Neural crest cell (in vitro differentiated cells): ENCODE data around the gene RBM19. TPM values are rescaled to one million over a fixed set of nuclear protein-coding genes. Genes with fewer than 3 reads are reported as not detected.
A peak's percentile ranks its signal among the peaks of the same experiment; 100 is the strongest.

Experiments
- DNase-seq: peaks from one replicate; pipeline ENCODE4 v3.0.0; 2021; ENCODE audit warnings: low read depth, mixed read lengths, low spot score
- H3K27ac Mint-ChIP-seq: one replicate; pipeline ENCODE4 v1.8.0; 2021; ENCODE audit warnings: mild to moderate bottlenecking, mixed read lengths; ENCODE audit not compliant: unreplicated experiment
- H3K27me3 Mint-ChIP-seq: 2 replicates; pipeline ENCODE4 v1.8.0; 2021; ENCODE audit warnings: low read depth, mild to moderate bottlenecking, mixed read lengths
- H3K36me3 Mint-ChIP-seq: 2 replicates; pipeline ENCODE4 v1.8.0; 2021; ENCODE audit warnings: low read depth, mild to moderate bottlenecking, mixed read lengths
- H3K4me1 Mint-ChIP-seq: 2 replicates; pipeline ENCODE4 v1.8.0; 2021; ENCODE audit warnings: mixed read lengths
- H3K4me3 Mint-ChIP-seq: one replicate; pipeline ENCODE4 v1.8.0; 2021; ENCODE audit warnings: mild to moderate bottlenecking, mixed read lengths
- H3K9me3 Mint-ChIP-seq: 2 replicates; pipeline ENCODE4 v1.8.0; 2021; ENCODE audit warnings: mixed read lengths
- total RNA-seq: library from RNA; stranded (reverse); gene quantifications from 2 replicates; pipeline ENCODE4 v1.2.1, GENCODE V29; 2021
- TF ChIP-seq, protein P1 (sequence below): fragments of 200-600 bp; sonication (generic); conservative IDR thresholded peaks from 2 replicates; pipeline ENCODE4 v1.5.0; 2021; ENCODE audit warnings: antibody characterized with exemption, mild to moderate bottlenecking

Gene RBM19
- total RNA-seq, 1 donor from 2014 or later = 42.6 TPM

GRCh38 chr12:113868365-113868764 is 97.8 kb downstream of the RBM19 start:
- Mint-ChIP-seq H3K36me3 (peaks cover 7% of the 10 kb centered on the region), H3K4me3 (no peak overlapping the region), H3K27ac (no peak overlapping the region), H3K4me1 (peaks cover 3% of the 10 kb centered on the region), H3K27me3 (no peaks in the 10 kb centered on the region), H3K9me3 (no peaks in the 10 kb centered on the region)
- TF ChIP-seq, protein P1, sequence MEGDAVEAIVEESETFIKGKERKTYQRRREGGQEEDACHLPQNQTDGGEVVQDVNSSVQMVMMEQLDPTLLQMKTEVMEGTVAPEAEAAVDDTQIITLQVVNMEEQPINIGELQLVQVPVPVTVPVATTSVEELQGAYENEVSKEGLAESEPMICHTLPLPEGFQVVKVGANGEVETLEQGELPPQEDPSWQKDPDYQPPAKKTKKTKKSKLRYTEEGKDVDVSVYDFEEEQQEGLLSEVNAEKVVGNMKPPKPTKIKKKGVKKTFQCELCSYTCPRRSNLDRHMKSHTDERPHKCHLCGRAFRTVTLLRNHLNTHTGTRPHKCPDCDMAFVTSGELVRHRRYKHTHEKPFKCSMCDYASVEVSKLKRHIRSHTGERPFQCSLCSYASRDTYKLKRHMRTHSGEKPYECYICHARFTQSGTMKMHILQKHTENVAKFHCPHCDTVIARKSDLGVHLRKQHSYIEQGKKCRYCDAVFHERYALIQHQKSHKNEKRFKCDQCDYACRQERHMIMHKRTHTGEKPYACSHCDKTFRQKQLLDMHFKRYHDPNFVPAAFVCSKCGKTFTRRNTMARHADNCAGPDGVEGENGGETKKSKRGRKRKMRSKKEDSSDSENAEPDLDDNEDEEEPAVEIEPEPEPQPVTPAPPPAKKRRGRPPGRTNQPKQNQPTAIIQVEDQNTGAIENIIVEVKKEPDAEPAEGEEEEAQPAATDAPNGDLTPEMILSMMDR = no peak
- DNase-seq = no peak

DNA sequence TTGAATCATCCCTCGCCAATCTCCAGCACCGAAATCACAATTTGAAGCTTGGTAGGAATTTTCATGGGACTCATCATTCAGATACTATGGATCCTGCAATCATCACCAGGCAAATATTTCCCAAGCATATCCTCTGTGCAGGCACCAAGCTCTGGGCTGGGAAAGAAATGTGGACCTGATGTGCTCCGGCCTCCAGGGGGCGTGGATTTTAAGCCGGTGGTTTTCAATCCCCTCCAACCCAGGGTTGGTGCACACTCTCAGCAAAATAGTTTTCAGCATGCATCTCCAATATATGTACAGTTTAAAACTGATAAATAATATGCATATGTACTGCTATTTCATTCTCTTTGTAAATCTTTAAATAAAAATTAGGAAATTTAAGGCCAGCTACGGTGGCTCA is 98.9 kb downstream of the RBM19 start:
- H3K27ac Mint-ChIP-seq = no peak overlapping the region
- no peaks in the 10 kb centered on the region for H3K9me3 Mint-ChIP-seq
- DNase-seq = peak; percentile 30
- no peak overlapping the region for H3K4me3 Mint-ChIP-seq
- no peaks in the 10 kb centered on the region for H3K27me3 Mint-ChIP-seq
- peaks cover 7% of the 10 kb centered on the region for H3K36me3 Mint-ChIP-seq
- TF ChIP-seq, protein P1 = peak; percentile 58
- peaks cover 11% of the 10 kb centered on the region for H3K4me1 Mint-ChIP-seq

DNA sequence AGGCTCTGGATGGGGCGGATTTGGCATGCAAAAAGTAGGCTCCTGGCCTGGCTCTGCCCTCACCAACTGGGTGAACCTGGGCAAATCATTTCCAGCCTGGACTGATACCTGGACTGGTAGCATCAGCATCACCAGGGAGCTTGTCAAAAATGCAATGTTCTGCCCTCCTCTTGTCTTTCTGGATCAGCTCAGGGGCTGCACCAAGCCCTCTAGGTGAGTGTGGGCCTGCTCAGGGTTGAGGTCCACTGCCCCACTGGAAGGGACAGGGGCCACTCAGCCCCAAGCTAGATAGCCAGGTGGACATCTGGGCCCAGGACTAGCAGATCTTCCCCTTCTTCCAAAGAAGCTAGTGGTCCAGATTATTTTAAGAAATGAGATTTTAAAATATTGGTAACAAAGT is 99.6 kb downstream of the RBM19 start:
- no peaks in the 10 kb centered on the region for H3K27me3 Mint-ChIP-seq
- no peak overlapping the region for H3K4me3 Mint-ChIP-seq
- H3K4me1 Mint-ChIP-seq = peaks cover 16% of the 10 kb centered on the region

DNA sequence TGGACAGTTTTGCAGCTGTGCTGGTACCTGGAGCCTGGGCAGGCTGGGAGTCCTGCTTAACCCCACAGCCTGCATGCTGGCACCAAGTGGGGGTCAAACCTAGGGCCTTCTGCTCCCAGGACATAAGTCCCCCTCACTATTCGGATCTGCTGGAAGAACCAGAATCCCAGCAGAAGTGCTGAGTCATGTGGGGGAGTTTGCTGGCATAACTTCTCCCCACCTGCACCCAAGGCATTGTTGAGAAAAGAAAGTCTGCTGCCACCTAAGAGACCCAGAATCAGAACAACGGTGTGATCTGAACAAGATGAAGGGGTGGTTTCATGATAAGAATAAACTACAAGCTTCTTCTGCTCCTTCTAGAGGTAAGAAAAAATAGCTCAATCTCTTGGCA is 102.7 kb downstream of the RBM19 start:
- Mint-ChIP-seq H3K9me3 (no peaks in the 10 kb centered on the region), H3K27ac (peak overlapping the region; percentile 27), H3K4me1 (peaks cover 27% of the 10 kb centered on the region), H3K4me3 (no peak overlapping the region), H3K36me3 (peaks cover 4% of the 10 kb centered on the region), H3K27me3 (no peaks in the 10 kb centered on the region)
- DNase-seq = no peak
- TF ChIP-seq, protein P1 = no peak

More for the DNA sequence above, 99.6 kb downstream of the RBM19 start:
- H3K27ac Mint-ChIP-seq = no peak overlapping the region
- H3K9me3 Mint-ChIP-seq = no peaks in the 10 kb centered on the region
- TF ChIP-seq, protein P1 = no peak
- peaks cover 7% of the 10 kb centered on the region for H3K36me3 Mint-ChIP-seq
- DNase-seq = no peak

GRCh38 chr12:113862590-113863454 is 103.3 kb downstream of the RBM19 start:
- TF ChIP-seq, protein P1 = no peak
- Mint-ChIP-seq H3K4me1 (peaks cover 27% of the 10 kb centered on the region), H3K27me3 (no peaks in the 10 kb centered on the region), H3K27ac (peak overlapping the region; percentile 27), H3K4me3 (no peak overlapping the region), H3K36me3 (peaks cover 4% of the 10 kb centered on the region), H3K9me3 (no peaks in the 10 kb centered on the region)
- DNase-seq = no peak
